GM19239 (cell line): Measurements from ENCODE around the gene TRIM10.
"Not testable (repeated sequence)": the region's sequence is repeated elsewhere in the genome, so short reads cannot be mapped to it uniquely, and the experiment has no call there.

Source experiments
- DNase-seq: peaks from one replicate; pipeline ENCODE4 v3.0.0; 2011; ENCODE audit warnings: low spot score; ENCODE audit not compliant: insufficient read length
- FAIRE-seq: peaks from 2 replicates; lab custom pipeline; 2011; peaks lifted over from hg19 to GRCh38; lab: Jason Lieb, UNC

Gene TRIM10

GRCh38 chr6:30155520-30156261, 5.3 kb downstream of the TRIM10 start:
- FAIRE-seq (no peak), DNase-seq (no peak)

- no peak for FAIRE-seq
- no peak for DNase-seq
Observed at GRCh38 chr6:30154709-30155519, 6.1 kb downstream of the TRIM10 start.

- no peak for DNase-seq
- no peak for FAIRE-seq
Observed at GRCh38 chr6:30154061-30154460, 7.0 kb downstream of the TRIM10 start.

GRCh38 chr6:30152910-30153610, 8.0 kb downstream of the TRIM10 start:
- FAIRE-seq (no peak), DNase-seq (no peak)

- DNase-seq: no peak
- FAIRE-seq: no peak
Observed at GRCh38 chr6:30152016-30152673, 8.9 kb downstream of the TRIM10 start.

GRCh38 chr6:30151580-30151979, 9.4 kb downstream of the TRIM10 start:
- no peak for DNase-seq
- no peak for FAIRE-seq

- FAIRE-seq (no peak), DNase-seq (no peak)
Observed at GRCh38 chr6:30150671-30151395, 10.2 kb downstream of the TRIM10 start.

GRCh38 chr6:30149858-30150550, 11.0 kb downstream of the TRIM10 start:
- DNase-seq (no peak), FAIRE-seq (no peak)

GRCh38 chr6:30149234-30149633, 11.8 kb downstream of the TRIM10 start:
- FAIRE-seq: no peak
- DNase-seq: no peak

- DNase-seq (no peak), FAIRE-seq (no peak)
Observed at GRCh38 chr6:30147096-30147495, 13.9 kb downstream of the TRIM10 start.

GRCh38 chr6:30145818-30146217, 15.2 kb downstream of the TRIM10 start:
- FAIRE-seq (no peak), DNase-seq (no peak)

GRCh38 chr6:30144811-30145210, 16.2 kb downstream of the TRIM10 start:
- no peak for DNase-seq
- no peak for FAIRE-seq

- FAIRE-seq (no peak), DNase-seq (no peak)
Observed at GRCh38 chr6:30143780-30144179, 17.2 kb downstream of the TRIM10 start.

GRCh38 chr6:30142665-30143064, 18.3 kb downstream of the TRIM10 start:
- DNase-seq (no peak), FAIRE-seq (no peak)

GRCh38 chr6:30140240-30140639, 20.8 kb downstream of the TRIM10 start:
- FAIRE-seq: not testable (repeated sequence)

GRCh38 chr6:30136570-30137286, 24.3 kb downstream of the TRIM10 start:
- FAIRE-seq: no peak

More at GRCh38 chr6:30140240-30140639, 20.8 kb downstream of the TRIM10 start:
- not testable (repeated sequence) for DNase-seq

GRCh38 chr6:30135757-30136156, 25.3 kb downstream of the TRIM10 start, which contains the start of gene TRIM40:
Gene TRIM40, plus strand, starts transcription at chr6:30136140. Its CDS starts 897 bp downstream, at chr6:30137037.
- DNase-seq (no peak), FAIRE-seq (peak; percentile 52)

More at GRCh38 chr6:30136570-30137286, 24.3 kb downstream of the TRIM10 start:
- no peak for DNase-seq

GRCh38 chr6:30135147-30135546, 25.9 kb downstream of the TRIM10 start:
- FAIRE-seq: no peak
- no peak for DNase-seq
